HepG2 (cell line): ENCODE data around the gene ATG13. TPM values are rescaled to one million over a fixed set of nuclear protein-coding genes. Genes with fewer than 3 reads are reported as not detected.

Experiments used
- BCL6 ChIP-seq: IDR thresholded peaks from 2 replicates; pipeline ENCODE4 v1.6.1; 2016; ENCODE audit warnings: missing genetic modification reagents, missing compliant biosample characterization
- HDAC1 ChIP-seq: sonication (generic); formaldehyde crosslinking; IDR thresholded peaks from 2 replicates; pipeline ENCODE4 v1.5.1; 2020; ENCODE audit warnings: mild to moderate bottlenecking, missing genetic modification reagents
- JUNB ChIP-seq: sonication (generic); formaldehyde crosslinking; IDR thresholded peaks from 2 replicates; pipeline ENCODE4 v1.8.0; 2022; ENCODE audit warnings: missing genetic modification reagents, mild to moderate bottlenecking, borderline replicate concordance
- MBD4 ChIP-seq: IDR thresholded peaks from 2 replicates; pipeline ENCODE4 v1.6.1; 2012; ENCODE audit warnings: low read length, inconsistent platforms, borderline replicate concordance
- MIER3 ChIP-seq: IDR thresholded peaks from 2 replicates; pipeline ENCODE4 v1.6.1; 2016; ENCODE audit warnings: missing compliant biosample characterization, borderline replicate concordance
- NFKBIZ ChIP-seq: IDR thresholded peaks from 2 replicates; pipeline ENCODE4 v1.6.1; 2018; ENCODE audit warnings: missing genetic modification reagents, missing compliant biosample characterization
- PAXIP1 ChIP-seq: sonication (generic); formaldehyde crosslinking; conservative IDR thresholded peaks from 2 replicates; pipeline ENCODE4 v1.4.0; 2020; ENCODE audit warnings: mild to moderate bottlenecking, missing genetic modification reagents, moderate library complexity
- PBX3 ChIP-seq: sonication (generic); formaldehyde crosslinking; IDR thresholded peaks from 2 replicates; pipeline ENCODE4 v1.8.1; 2023; ENCODE audit warnings: missing genetic modification reagents, inconsistent platforms, borderline replicate concordance
- RXRA ChIP-seq: sonication (generic); formaldehyde crosslinking; IDR thresholded peaks from 2 replicates; pipeline ENCODE4 v1.5.1; 2020; ENCODE audit warnings: missing genetic modification reagents
- SATB2 ChIP-seq: sonication (generic); formaldehyde crosslinking; IDR thresholded peaks from 2 replicates; pipeline ENCODE4 v1.5.0; 2020; ENCODE audit warnings: missing genetic modification reagents
- TOPORS ChIP-seq: sonication (generic); formaldehyde crosslinking; IDR thresholded peaks from 2 replicates; pipeline ENCODE4 v1.8.0; 2023; ENCODE audit warnings: mild to moderate bottlenecking, missing genetic modification reagents
- TSC22D2 ChIP-seq: sonication (generic); formaldehyde crosslinking; IDR thresholded peaks from 2 replicates; pipeline ENCODE4 v1.5.1; 2020; ENCODE audit warnings: missing genetic modification reagents, mild to moderate bottlenecking, borderline replicate concordance
- XBP1 ChIP-seq: sonication (generic); formaldehyde crosslinking; IDR thresholded peaks from 2 replicates; pipeline ENCODE4 v1.5.0; 2020; ENCODE audit warnings: missing genetic modification reagents
- ZBTB42 ChIP-seq: sonication (generic); formaldehyde crosslinking; IDR thresholded peaks from 2 replicates; pipeline ENCODE4 v1.5.0; 2020; ENCODE audit warnings: mild to moderate bottlenecking, missing genetic modification reagents
- ZFP37 ChIP-seq: sonication (generic); formaldehyde crosslinking; IDR thresholded peaks from 2 replicates; pipeline ENCODE4 v1.4.0; 2020; ENCODE audit warnings: missing genetic modification reagents, borderline replicate concordance
- ZNF383 ChIP-seq: sonication (generic); formaldehyde crosslinking; IDR thresholded peaks from 2 replicates; pipeline ENCODE4 v1.4.0; 2020; ENCODE audit warnings: missing genetic modification reagents, mild to moderate bottlenecking, borderline replicate concordance
- ZNF629 ChIP-seq: sonication (generic); formaldehyde crosslinking; conservative IDR thresholded peaks from 2 replicates; pipeline ENCODE4 v1.5.0; 2020; ENCODE audit warnings: missing genetic modification reagents
- ZNF674 ChIP-seq: sonication (generic); formaldehyde crosslinking; IDR thresholded peaks from 2 replicates; pipeline ENCODE4 v1.5.0; 2020; ENCODE audit warnings: low read depth, mild to moderate bottlenecking, missing genetic modification reagents
- ZNF678 ChIP-seq: sonication (generic); formaldehyde crosslinking; IDR thresholded peaks from 2 replicates; pipeline ENCODE4 v1.4.0; 2020; ENCODE audit warnings: mild to moderate bottlenecking, missing genetic modification reagents
- ZNF782 ChIP-seq: sonication (generic); formaldehyde crosslinking; IDR thresholded peaks from 2 replicates; pipeline ENCODE4 v1.4.0; 2020; ENCODE audit warnings: missing genetic modification reagents, mild to moderate bottlenecking, borderline replicate concordance
- polyA plus RNA-seq, 8 experiments: library from polyadenylated mRNA; depleted of rRNA in 3 of 8; stranded (reverse) in 7 of 8; unstranded in 1 of 8; fragments of >200 nt; fragmentation: Illumina TruSeq in 4 of 8; extraction: Trizol in 4 of 8; gene quantifications; 2 replicates each; pipeline versions ENCODE4 v1.2.1 to v1.2.3, GENCODE V29; 2011 to 2016; ENCODE audit warnings: low read depth in 4 of 8, missing spikeins in 1 of 8, mixed read lengths in 1 of 8; ENCODE audit not compliant: insufficient read depth in 1 of 8
- total RNA-seq, 5 experiments: library from RNA; depleted of rRNA; stranded (reverse); fragments of >200 nt; fragmentation: Illumina TruSeq; extraction: Trizol; gene quantifications; 2 replicates each; pipeline ENCODE4 v1.2.3, GENCODE V29; 2016; ENCODE audit warnings: low read depth in 1 of 5
- TF ChIP-seq, protein P1 (sequence below): sonication (generic); formaldehyde crosslinking; IDR thresholded peaks from 2 replicates; pipeline ENCODE4 v1.4.0; 2020; ENCODE audit warnings: mild to moderate bottlenecking, missing genetic modification reagents

The ATG13 gene
- total and polyA plus RNA-seq, 2 of the 13 experiments (the other 11 are each of a cell fraction or from before 2014, with no cell fraction given): 55.0 to 77.3 TPM

GRCh38 chr11:46700241-46701077 lies 83.1 kb downstream of the ATG13 start, which contains the start of the genes ARHGAP1 and ZNF408 (continued):
- peak; percentile 85 for TF ChIP-seq PAXIP1 (CRISPR knock-in tag)
- peak; percentile 86 for TF ChIP-seq HDAC1 (CRISPR knock-in tag)
- TF ChIP-seq MBD4: no peak
- no peak for TF ChIP-seq XBP1 (CRISPR knock-in tag)
- TF ChIP-seq TOPORS: peak; percentile 79; the same call in 1 of the 2 replicates
- no peak for TF ChIP-seq NFKBIZ (CRISPR knock-in tag)
- peak; percentile 75; the same call in 1 of the 2 replicates for TF ChIP-seq ZFP37 (CRISPR knock-in tag)
- TF ChIP-seq, protein P1, sequence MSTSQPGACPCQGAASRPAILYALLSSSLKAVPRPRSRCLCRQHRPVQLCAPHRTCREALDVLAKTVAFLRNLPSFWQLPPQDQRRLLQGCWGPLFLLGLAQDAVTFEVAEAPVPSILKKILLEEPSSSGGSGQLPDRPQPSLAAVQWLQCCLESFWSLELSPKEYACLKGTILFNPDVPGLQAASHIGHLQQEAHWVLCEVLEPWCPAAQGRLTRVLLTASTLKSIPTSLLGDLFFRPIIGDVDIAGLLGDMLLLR (CRISPR knock-in tag): peak; percentile 28; the same call in 1 of the 2 replicates
- no peak; the same call in 1 of the 2 replicates for TF ChIP-seq ZNF383 (CRISPR knock-in tag)
- no peak for TF ChIP-seq ZNF674 (CRISPR knock-in tag)
- TF ChIP-seq BCL6 (CRISPR knock-in tag): 0 out of 2 replicates have a peak, but pooled peaks have one; percentile 45
- no peak for TF ChIP-seq ZBTB42
- no peak; the same call in 1 of the 2 replicates for TF ChIP-seq JUNB (CRISPR knock-in tag)
- no peak for TF ChIP-seq SATB2 (CRISPR knock-in tag)
- TF ChIP-seq ZNF782 (CRISPR knock-in tag): peak; percentile 57; the same call in 1 of the 2 replicates
- no peak for TF ChIP-seq PBX3 (CRISPR knock-in tag)
- TF ChIP-seq ZNF678 (CRISPR knock-in tag): no peak
- TF ChIP-seq MIER3 (CRISPR knock-in tag): peak; percentile 88
- TF ChIP-seq RXRA: peak; percentile 60; the same call in 1 of the 2 replicates
- TF ChIP-seq ZNF629 (CRISPR knock-in tag): no peak; the same call in 1 of the 2 replicates
- no peak for TF ChIP-seq TSC22D2
